ENCODE measurements around the gene CHRDL2. TPM values are rescaled to one million over a fixed set of nuclear protein-coding genes. Genes with fewer than 3 reads are reported as not detected.

CHRDL2 gene
- total RNA-seq, 1 experiment from 2014 or later = 0.37 TPM

DNA sequence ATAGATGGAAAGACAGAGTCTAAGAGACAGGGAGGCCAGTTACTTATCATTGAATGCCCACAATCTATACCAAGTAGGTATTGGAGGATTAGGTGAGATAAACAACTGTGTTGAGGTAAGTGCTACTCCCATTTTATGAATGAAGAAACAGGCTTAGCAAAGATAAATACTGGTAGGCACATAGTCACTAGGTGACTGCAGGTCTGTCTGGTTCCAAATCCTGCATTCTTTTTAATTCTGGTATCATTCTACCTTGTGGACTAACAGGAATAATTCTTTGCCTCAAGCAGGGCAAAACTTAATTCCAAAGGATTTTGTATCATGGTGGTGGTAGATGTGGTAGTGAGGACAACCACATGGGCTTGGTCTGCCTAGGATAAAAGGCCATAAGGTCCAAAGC lies 45.8 kb upstream of the CHRDL2 start (continued):
- TF ChIP-seq, protein P1, sequence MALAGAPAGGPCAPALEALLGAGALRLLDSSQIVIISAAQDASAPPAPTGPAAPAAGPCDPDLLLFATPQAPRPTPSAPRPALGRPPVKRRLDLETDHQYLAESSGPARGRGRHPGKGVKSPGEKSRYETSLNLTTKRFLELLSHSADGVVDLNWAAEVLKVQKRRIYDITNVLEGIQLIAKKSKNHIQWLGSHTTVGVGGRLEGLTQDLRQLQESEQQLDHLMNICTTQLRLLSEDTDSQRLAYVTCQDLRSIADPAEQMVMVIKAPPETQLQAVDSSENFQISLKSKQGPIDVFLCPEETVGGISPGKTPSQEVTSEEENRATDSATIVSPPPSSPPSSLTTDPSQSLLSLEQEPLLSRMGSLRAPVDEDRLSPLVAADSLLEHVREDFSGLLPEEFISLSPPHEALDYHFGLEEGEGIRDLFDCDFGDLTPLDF (CRISPR knock-in tag; IDR thresholded peaks at IDR 0.05) = no peak
- TF ChIP-seq, protein P2, sequence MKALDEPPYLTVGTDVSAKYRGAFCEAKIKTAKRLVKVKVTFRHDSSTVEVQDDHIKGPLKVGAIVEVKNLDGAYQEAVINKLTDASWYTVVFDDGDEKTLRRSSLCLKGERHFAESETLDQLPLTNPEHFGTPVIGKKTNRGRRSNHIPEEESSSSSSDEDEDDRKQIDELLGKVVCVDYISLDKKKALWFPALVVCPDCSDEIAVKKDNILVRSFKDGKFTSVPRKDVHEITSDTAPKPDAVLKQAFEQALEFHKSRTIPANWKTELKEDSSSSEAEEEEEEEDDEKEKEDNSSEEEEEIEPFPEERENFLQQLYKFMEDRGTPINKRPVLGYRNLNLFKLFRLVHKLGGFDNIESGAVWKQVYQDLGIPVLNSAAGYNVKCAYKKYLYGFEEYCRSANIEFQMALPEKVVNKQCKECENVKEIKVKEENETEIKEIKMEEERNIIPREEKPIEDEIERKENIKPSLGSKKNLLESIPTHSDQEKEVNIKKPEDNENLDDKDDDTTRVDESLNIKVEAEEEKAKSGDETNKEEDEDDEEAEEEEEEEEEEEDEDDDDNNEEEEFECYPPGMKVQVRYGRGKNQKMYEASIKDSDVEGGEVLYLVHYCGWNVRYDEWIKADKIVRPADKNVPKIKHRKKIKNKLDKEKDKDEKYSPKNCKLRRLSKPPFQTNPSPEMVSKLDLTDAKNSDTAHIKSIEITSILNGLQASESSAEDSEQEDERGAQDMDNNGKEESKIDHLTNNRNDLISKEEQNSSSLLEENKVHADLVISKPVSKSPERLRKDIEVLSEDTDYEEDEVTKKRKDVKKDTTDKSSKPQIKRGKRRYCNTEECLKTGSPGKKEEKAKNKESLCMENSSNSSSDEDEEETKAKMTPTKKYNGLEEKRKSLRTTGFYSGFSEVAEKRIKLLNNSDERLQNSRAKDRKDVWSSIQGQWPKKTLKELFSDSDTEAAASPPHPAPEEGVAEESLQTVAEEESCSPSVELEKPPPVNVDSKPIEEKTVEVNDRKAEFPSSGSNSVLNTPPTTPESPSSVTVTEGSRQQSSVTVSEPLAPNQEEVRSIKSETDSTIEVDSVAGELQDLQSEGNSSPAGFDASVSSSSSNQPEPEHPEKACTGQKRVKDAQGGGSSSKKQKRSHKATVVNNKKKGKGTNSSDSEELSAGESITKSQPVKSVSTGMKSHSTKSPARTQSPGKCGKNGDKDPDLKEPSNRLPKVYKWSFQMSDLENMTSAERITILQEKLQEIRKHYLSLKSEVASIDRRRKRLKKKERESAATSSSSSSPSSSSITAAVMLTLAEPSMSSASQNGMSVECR (CRISPR knock-in tag; IDR thresholded peaks at IDR 0.05; ENCODE audit: borderline replicate concordance) = no peak
- TF ChIP-seq NFE2L1 (CRISPR knock-in tag; IDR thresholded peaks at IDR 0.05) = no peak

DNA sequence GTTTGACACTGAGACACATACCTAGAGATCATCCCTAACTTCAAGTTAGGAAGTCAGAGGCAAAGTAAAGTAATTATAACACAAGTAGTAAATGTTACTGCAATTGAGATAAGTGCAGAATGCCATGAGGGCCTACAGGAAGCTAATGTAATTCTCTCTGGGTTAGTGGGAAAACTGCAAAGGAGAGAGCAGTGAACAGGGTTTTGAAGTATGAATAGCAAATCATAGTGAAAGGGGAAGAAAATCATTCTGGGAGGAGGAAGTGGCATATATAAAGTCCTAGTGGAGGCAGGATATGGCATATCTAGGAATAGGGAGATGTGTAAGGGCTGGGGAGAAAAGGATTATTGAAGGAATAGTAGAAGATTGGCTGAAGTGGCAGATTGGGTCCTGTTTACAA lies 45.3 kb upstream of the CHRDL2 start:
- Mint-ChIP-seq H3K36me3 (no peaks in the 10 kb centered on the region), H3K27me3 (ENCODE audit: low read depth) (no peaks in the 10 kb centered on the region), H3K27ac (no peak overlapping the region), H3K4me3 (no peak overlapping the region), H3K4me1 (no peaks in the 10 kb centered on the region), H3K9me3 (no peaks in the 10 kb centered on the region)
- DNase-seq (ENCODE audit: low spot score) (no peak), ATAC-seq (no peak)
- ChIA-PET CTCF (no interaction called here), POLR2A (no interaction called here)
- TF ChIP-seq IRF2 (CRISPR knock-in tag; IDR thresholded peaks at IDR 0.05; ENCODE audit: borderline replicate concordance, low read depth) (no peak), NR3C1 (CRISPR knock-in tag; conservative IDR thresholded peaks at IDR 0.05; ENCODE audit: low read depth) (no peak), FOXJ3 (CRISPR knock-in tag; IDR thresholded peaks at IDR 0.05; ENCODE audit: borderline replicate concordance) (no peak), NFYB (CRISPR knock-in tag; conservative IDR thresholded peaks at IDR 0.05; ENCODE audit: low read depth) (no peak), SOX15 (CRISPR knock-in tag; IDR thresholded peaks at IDR 0.05) (no peak), GABPB1 (CRISPR knock-in tag; IDR thresholded peaks at IDR 0.05) (no peak), ZNF219 (CRISPR knock-in tag; IDR thresholded peaks at IDR 0.05; ENCODE audit: borderline replicate concordance) (no peak), ELF4 (CRISPR knock-in tag; IDR thresholded peaks at IDR 0.05; ENCODE audit: low read depth) (no peak)

DNA sequence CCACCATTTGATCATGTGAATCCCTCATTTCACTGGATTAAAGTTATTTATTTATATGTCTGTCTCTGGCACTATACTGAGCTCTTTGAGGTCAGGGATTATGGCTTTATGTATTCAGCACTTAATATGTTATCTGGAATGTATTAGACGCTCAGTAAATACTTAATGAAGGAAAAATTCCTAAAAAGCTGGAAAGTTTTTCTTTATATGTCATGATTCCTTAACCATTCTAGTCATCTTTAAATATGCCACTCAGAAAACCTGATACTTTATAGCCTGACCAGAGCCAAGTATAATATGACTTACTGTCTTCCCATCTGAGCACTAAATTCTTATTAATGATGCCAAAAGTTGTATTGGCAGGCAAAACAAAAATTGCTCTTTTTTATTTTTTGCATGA lies 44.5 kb upstream of the CHRDL2 start:
- CTCF ChIA-PET = no interaction called here
- no peak overlapping the region for H3K4me3 Mint-ChIP-seq
- H3K4me1 Mint-ChIP-seq = no peaks in the 10 kb centered on the region
- TF ChIP-seq ZNF219 (CRISPR knock-in tag; IDR thresholded peaks at IDR 0.05; ENCODE audit: borderline replicate concordance) = no peak
- TF ChIP-seq, protein P3, sequence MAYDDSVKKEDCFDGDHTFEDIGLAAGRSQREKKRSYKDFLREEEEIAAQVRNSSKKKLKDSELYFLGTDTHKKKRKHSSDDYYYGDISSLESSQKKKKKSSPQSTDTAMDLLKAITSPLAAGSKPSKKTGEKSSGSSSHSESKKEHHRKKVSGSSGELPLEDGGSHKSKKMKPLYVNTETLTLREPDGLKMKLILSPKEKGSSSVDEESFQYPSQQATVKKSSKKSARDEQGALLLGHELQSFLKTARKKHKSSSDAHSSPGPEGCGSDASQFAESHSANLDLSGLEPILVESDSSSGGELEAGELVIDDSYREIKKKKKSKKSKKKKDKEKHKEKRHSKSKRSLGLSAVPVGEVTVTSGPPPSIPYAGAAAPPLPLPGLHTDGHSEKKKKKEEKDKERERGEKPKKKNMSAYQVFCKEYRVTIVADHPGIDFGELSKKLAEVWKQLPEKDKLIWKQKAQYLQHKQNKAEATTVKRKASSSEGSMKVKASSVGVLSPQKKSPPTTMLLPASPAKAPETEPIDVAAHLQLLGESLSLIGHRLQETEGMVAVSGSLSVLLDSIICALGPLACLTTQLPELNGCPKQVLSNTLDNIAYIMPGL (CRISPR knock-in tag; IDR thresholded peaks at IDR 0.05) = no peak
- TF ChIP-seq FOXK1 (CRISPR knock-in tag; IDR thresholded peaks at IDR 0.05) = no peak
- TF ChIP-seq OVOL2 (CRISPR knock-in tag; IDR thresholded peaks at IDR 0.05; ENCODE audit: borderline replicate concordance) = no peak
- TF ChIP-seq, protein P4, sequence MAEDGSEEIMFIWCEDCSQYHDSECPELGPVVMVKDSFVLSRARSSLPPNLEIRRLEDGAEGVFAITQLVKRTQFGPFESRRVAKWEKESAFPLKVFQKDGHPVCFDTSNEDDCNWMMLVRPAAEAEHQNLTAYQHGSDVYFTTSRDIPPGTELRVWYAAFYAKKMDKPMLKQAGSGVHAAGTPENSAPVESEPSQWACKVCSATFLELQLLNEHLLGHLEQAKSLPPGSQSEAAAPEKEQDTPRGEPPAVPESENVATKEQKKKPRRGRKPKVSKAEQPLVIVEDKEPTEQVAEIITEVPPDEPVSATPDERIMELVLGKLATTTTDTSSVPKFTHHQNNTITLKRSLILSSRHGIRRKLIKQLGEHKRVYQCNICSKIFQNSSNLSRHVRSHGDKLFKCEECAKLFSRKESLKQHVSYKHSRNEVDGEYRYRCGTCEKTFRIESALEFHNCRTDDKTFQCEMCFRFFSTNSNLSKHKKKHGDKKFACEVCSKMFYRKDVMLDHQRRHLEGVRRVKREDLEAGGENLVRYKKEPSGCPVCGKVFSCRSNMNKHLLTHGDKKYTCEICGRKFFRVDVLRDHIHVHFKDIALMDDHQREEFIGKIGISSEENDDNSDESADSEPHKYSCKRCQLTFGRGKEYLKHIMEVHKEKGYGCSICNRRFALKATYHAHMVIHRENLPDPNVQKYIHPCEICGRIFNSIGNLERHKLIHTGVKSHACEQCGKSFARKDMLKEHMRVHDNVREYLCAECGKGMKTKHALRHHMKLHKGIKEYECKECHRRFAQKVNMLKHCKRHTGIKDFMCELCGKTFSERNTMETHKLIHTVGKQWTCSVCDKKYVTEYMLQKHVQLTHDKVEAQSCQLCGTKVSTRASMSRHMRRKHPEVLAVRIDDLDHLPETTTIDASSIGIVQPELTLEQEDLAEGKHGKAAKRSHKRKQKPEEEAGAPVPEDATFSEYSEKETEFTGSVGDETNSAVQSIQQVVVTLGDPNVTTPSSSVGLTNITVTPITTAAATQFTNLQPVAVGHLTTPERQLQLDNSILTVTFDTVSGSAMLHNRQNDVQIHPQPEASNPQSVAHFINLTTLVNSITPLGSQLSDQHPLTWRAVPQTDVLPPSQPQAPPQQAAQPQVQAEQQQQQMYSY (CRISPR knock-in tag; IDR thresholded peaks at IDR 0.05) = no peak
- TF ChIP-seq ZNF121 (CRISPR knock-in tag; IDR thresholded peaks at IDR 0.05) = no peak
- TF ChIP-seq JUN (CRISPR knock-in tag; IDR thresholded peaks at IDR 0.05) = no peak
- TF ChIP-seq, protein P5, sequence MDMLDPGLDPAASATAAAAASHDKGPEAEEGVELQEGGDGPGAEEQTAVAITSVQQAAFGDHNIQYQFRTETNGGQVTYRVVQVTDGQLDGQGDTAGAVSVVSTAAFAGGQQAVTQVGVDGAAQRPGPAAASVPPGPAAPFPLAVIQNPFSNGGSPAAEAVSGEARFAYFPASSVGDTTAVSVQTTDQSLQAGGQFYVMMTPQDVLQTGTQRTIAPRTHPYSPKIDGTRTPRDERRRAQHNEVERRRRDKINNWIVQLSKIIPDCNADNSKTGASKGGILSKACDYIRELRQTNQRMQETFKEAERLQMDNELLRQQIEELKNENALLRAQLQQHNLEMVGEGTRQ (CRISPR knock-in tag; IDR thresholded peaks at IDR 0.05) = no peak
- TF ChIP-seq, protein P6, sequence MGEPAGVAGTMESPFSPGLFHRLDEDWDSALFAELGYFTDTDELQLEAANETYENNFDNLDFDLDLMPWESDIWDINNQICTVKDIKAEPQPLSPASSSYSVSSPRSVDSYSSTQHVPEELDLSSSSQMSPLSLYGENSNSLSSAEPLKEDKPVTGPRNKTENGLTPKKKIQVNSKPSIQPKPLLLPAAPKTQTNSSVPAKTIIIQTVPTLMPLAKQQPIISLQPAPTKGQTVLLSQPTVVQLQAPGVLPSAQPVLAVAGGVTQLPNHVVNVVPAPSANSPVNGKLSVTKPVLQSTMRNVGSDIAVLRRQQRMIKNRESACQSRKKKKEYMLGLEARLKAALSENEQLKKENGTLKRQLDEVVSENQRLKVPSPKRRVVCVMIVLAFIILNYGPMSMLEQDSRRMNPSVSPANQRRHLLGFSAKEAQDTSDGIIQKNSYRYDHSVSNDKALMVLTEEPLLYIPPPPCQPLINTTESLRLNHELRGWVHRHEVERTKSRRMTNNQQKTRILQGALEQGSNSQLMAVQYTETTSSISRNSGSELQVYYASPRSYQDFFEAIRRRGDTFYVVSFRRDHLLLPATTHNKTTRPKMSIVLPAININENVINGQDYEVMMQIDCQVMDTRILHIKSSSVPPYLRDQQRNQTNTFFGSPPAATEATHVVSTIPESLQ (CRISPR knock-in tag; IDR thresholded peaks at IDR 0.05) = no peak
- no peak for TF ChIP-seq TEAD4 (CRISPR knock-in tag; IDR thresholded peaks at IDR 0.05)
- no peak for TF ChIP-seq GRHL2 (CRISPR knock-in tag; IDR thresholded peaks at IDR 0.05; ENCODE audit: insufficient replicate concordance, severe bottlenecking)

More for the DNA sequence above, 44.5 kb upstream of the CHRDL2 start:
- DNase-seq (ENCODE audit: low spot score) (no peak), ATAC-seq (no peak)
- Mint-ChIP-seq H3K9me3 (no peaks in the 10 kb centered on the region), H3K36me3 (no peaks in the 10 kb centered on the region), H3K27ac (no peak overlapping the region), H3K27me3 (ENCODE audit: low read depth) (no peaks in the 10 kb centered on the region)
- POLR2A ChIA-PET = no interaction called here

Measured in WTC11 (cell line).